Activated CD4-positive, alpha-beta memory T cell treated with anti-CD3 and anti-CD28 coated beads, Interleukin-2, amount 10 ng/mL, durations not matched to agents 7 days and 5 days (primary cell): ENCODE results near the gene TAF1C. TPM values are rescaled to one million over a fixed set of nuclear protein-coding genes. Genes with fewer than 3 reads are reported as not detected.

Experiments used
- CTCF ChIA-PET: fragments of 350-600 bp; sonication (Branson Sonifier 250); formaldehyde crosslinking; loops from one replicate; lab custom pipeline; 2021; ENCODE audit warnings: antibody characterized with exemption, inconsistent platforms; lab: Charles Lee
- POLR2A ChIA-PET: fragments of 350-600 bp; sonication (Branson Sonifier 250); formaldehyde crosslinking; loops from one replicate; lab custom pipeline; 2021; ENCODE audit warnings: antibody characterized with exemption; lab: Charles Lee
- DNase-seq: peaks from one replicate; pipeline ENCODE4 v3.0.0-alpha.2; 2020
- H3K27ac Mint-ChIP-seq: one replicate; pipeline ENCODE4 v1.8.0; 2021; ENCODE audit warnings: mild to moderate bottlenecking, mixed read lengths
- H3K27me3 Mint-ChIP-seq: one replicate; pipeline ENCODE4 v1.8.0; 2021; ENCODE audit warnings: mixed read lengths
- H3K36me3 Mint-ChIP-seq: one replicate; pipeline ENCODE4 v1.8.0; 2021; ENCODE audit warnings: low read depth, mixed read lengths
- H3K4me1 Mint-ChIP-seq: one replicate; pipeline ENCODE4 v1.8.0; 2021; ENCODE audit warnings: mixed read lengths
- H3K4me3 Mint-ChIP-seq: one replicate; pipeline ENCODE4 v1.8.0; 2021; ENCODE audit warnings: mild to moderate bottlenecking, mixed read lengths
- H3K9me3 Mint-ChIP-seq: one replicate; pipeline ENCODE4 v1.8.0; 2021; ENCODE audit warnings: mixed read lengths
- total RNA-seq, 2 experiments: library from RNA; stranded (reverse); gene quantifications; one replicate each; pipeline ENCODE4 v1.2.3, GENCODE V29; 2021

The TAF1C gene
- total RNA-seq, 2 experiments from 2014 or later, result 47.2 to 51.9 TPM

DNA sequence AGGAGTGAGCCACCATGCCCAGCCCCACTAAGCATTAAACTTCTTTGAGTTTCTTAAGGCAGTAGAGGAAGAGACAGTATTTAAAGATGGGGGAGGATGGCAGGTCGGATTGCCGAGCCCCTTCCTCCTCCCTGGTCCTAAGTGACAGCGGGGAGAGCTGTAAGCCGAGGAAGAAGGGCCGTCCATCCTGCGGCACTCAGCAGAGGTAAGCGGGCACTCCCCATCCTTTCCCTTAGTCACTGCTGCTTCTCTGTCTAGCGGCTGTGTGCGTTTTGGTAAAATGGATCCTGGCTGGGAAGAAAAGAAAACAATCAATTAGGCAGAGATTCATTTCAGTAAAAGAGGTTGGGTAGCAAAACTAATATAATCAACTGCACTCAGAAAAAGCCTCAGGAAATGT lies 27.9 kb downstream of the TAF1C start:
- ChIA-PET POLR2A (no interaction called here), CTCF (no interaction called here)
- Mint-ChIP-seq H3K4me3 (no peak overlapping the region), H3K9me3 (no peaks in the 10 kb centered on the region), H3K4me1 (no peaks in the 10 kb centered on the region), H3K27me3 (peaks cover 49% of the 10 kb centered on the region), H3K36me3 (no peaks in the 10 kb centered on the region), H3K27ac (no peak overlapping the region)
- DNase-seq, result no peak

DNA sequence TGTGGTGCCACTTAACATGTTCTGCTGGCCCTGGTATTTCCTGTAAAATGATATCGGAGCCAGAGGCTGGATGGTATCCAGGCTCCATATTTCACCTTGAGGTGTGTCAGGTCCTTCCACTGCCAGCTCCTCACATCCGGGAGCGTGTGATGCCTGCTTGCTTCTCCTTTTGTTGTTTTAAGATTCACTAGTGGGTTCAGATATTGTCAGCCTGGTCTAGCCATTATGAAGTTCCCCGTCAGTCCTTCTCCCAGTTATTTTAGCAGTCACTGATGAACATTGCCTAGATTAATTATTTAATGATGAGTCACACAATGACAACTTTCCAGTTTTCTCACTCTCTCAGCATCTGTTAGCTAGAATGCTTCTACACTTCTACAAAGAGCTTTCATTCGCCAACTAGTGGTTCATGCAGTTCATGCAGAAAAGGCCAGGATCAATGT lies 30.5 kb downstream of the TAF1C start:
- no peak overlapping the region for H3K4me3 Mint-ChIP-seq
- H3K27ac Mint-ChIP-seq, result no peak overlapping the region
- peaks cover 44% of the 10 kb centered on the region for H3K27me3 Mint-ChIP-seq
- no peaks in the 10 kb centered on the region for H3K4me1 Mint-ChIP-seq
- no peak for DNase-seq
- no peaks in the 10 kb centered on the region for H3K36me3 Mint-ChIP-seq
- ChIA-PET CTCF (interaction anchor here (0.5 to 1.4 kb wide), 4 partner anchors 31 to 85 kb away, joined by 3 to 4 read pairs (median 4); partner anchors contain the start of genes MBTPS1 and TAF1C), POLR2A (interaction anchor here (1.3 kb wide), 1 partner anchor 39 kb away, joined by 4 read pairs; the partner anchor contains the start of gene MBTPS1)
- H3K9me3 Mint-ChIP-seq, result no peaks in the 10 kb centered on the region

DNA sequence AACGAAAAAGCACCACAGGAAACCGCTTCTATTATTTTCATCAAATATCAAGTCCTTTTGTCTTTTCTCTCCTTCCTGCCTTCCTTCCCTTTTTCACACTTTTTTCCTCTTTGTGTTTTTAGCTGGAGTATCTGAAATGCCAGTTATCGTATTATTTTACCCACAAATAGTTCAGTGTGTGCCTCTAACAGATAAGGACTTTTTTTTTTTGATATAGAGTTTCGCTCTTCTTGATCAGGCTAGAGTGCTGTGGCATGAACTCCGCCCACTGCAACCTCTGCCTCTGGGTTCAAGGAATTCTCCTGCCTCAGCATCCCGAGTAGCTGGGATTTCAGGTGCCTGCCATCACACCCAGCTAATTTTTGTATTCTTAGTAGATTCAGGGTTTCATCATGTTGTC lies 31.1 kb downstream of the TAF1C start:
- Mint-ChIP-seq H3K4me1 (no peaks in the 10 kb centered on the region), H3K9me3 (no peaks in the 10 kb centered on the region), H3K36me3 (no peaks in the 10 kb centered on the region), H3K4me3 (no peak overlapping the region), H3K27me3 (peaks cover 50% of the 10 kb centered on the region), H3K27ac (no peak overlapping the region)
- no peak for DNase-seq
- ChIA-PET POLR2A (interaction anchor here (1.3 kb wide), 1 partner anchor 39 kb away, joined by 4 read pairs; the partner anchor contains the start of gene MBTPS1), CTCF (interaction anchor here (1.4 kb wide), 1 partner anchor 39 kb away, joined by 3 read pairs; the partner anchor contains the start of gene MBTPS1)

- no peaks in the 10 kb centered on the region for H3K4me1 Mint-ChIP-seq
- ChIA-PET CTCF (no interaction called here), POLR2A (interaction anchor here (1.3 kb wide), 1 partner anchor 38 kb away, joined by 4 read pairs; the partner anchor contains the start of gene MBTPS1)
- no peak for DNase-seq
- no peaks in the 10 kb centered on the region for H3K9me3 Mint-ChIP-seq
- H3K4me3 Mint-ChIP-seq, result no peak overlapping the region
- no peaks in the 10 kb centered on the region for H3K36me3 Mint-ChIP-seq
- no peak overlapping the region for H3K27ac Mint-ChIP-seq
- H3K27me3 Mint-ChIP-seq, result peaks cover 50% of the 10 kb centered on the region
These were observed 31.6 kb downstream of the TAF1C start for GRCh38 chr16:84155226-84155625.

DNA sequence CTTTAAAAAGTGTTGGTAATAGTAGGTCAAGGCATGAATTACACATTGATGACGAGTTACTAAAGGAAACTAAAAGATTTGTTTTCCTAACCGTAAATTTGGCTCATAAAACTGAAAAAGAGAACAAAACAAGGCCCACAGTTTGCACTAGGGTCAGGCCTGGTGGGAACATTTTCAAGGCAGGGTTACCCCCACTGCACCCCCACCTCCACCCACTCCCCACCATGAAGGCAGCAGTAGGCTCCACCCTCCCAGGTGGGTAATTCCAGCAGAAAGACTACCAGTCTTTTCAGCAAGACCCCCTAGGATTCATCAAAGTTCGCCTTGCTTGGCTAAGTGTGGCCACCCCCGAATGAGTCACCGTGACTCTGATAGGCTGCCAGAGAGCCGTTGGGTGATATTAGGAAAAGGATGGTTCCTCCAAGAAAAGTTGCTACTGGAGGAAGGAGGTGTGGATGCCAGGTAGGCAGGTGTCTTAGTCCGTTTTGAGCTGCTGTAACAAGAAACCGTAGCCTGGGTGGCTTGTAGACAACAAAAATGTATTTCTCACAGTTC lies 33.1 kb downstream of the TAF1C start:
- H3K4me3 Mint-ChIP-seq, result no peak overlapping the region
- CTCF ChIA-PET, result interaction anchor here (1.0 to 1.3 kb wide), 2 partner anchors 33 to 65 kb away, joined by 3 read pairs; partner anchors contain the start of gene TAF1C
- H3K9me3 Mint-ChIP-seq, result no peaks in the 10 kb centered on the region
- H3K27ac Mint-ChIP-seq, result no peak overlapping the region
- POLR2A ChIA-PET, result interaction anchor here (1.2 kb wide), 1 partner anchor 9 kb away, joined by 3 read pairs; the partner anchor contains the start of genes DNAAF1 and HSDL1
- H3K27me3 Mint-ChIP-seq, result peaks cover 45% of the 10 kb centered on the region
- H3K36me3 Mint-ChIP-seq, result no peaks in the 10 kb centered on the region
- no peaks in the 10 kb centered on the region for H3K4me1 Mint-ChIP-seq
- DNase-seq, result no peak

- POLR2A ChIA-PET, result interaction anchor here (1.1 kb wide), 1 partner anchor 34 kb away, joined by 3 read pairs; the partner anchor contains the start of gene MBTPS1
- no peak overlapping the region for H3K4me3 Mint-ChIP-seq
These were observed 35.9 kb downstream of the TAF1C start for GRCh38 chr16:84150926-84151325.

DNA sequence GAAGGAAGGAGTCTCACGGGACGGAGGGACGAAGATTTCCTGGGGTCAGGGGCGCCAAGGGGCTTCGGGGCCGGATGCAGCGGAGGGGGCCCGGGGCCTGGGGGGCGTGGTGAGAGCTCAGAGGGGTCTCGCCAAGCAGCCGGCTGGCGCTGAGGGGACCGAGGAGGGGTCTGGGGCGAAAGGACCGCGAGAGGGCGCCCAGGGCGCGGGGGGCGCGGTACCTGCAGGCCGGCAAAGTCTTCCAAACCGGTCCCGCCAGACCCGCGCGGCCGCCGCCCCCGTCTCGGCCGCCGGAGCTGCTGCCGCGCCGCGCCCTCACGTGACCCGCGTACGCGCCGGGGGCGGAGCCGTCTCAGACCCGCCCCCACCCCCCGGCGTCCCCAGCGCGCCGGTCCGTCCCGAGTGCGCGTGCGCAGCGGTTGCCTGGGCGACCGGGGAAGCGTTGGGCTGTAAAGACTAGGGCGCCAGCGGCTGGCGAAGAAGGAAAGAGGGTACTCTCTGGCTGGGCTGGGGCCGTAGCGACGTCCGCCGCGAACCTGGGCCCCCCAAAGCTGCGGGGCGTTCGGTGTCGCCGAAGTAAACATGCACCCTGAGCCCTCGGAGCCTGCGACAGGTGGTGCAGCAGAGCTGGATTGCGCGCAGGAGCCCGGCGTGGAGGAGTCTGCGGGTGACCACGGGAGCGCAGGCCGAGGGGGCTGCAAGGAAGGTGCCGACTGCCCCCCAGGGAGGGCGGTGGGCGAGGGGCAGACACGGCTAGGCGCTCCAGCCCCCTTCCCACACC lies 41.8 kb downstream of the TAF1C start, which contains the start of the genes DNAAF1 and HSDL1:
TSS of gene DNAAF1 (plus strand) at position 450 of the 781 bp plus-strand sequence. CDS start at position 583, 133 bp downstream.
TSS of gene HSDL1 (minus strand) at position 319 of the 781 bp plus-strand sequence. CDS start 13,856 bp downstream, outside the sequence.
- ChIA-PET CTCF (interaction anchor here (0.8 to 2.0 kb wide), 6 partner anchors 28 to 92 kb away, joined by 3 to 11 read pairs (median 4); partner anchors contain the start of genes MBTPS1 and TAF1C), POLR2A (interaction anchor here (0.6 to 5.5 kb wide), 8 partner anchors 9 to 246 kb away, joined by 3 to 38 read pairs (median 3); partner anchors contain the start of genes MBTPS1 and TAF1C)
- Mint-ChIP-seq H3K4me1 (peaks cover 10% of the 10 kb centered on the region), H3K4me3 (peak within 1 kb of the TSS; percentile 88), H3K27me3 (peaks cover 10% of the 10 kb centered on the region), H3K9me3 (no peaks in the 10 kb centered on the region), H3K27ac (peak within 1 kb of the TSS; percentile 62), H3K36me3 (no peaks in the 10 kb centered on the region)
- DNase-seq, result peak; percentile 94

More at GRCh38 chr16:84150926-84151325, 35.9 kb downstream of the TAF1C start:
- no peak for DNase-seq
- no peaks in the 10 kb centered on the region for H3K36me3 Mint-ChIP-seq
- H3K9me3 Mint-ChIP-seq, result no peaks in the 10 kb centered on the region
- no peaks in the 10 kb centered on the region for H3K4me1 Mint-ChIP-seq
- peaks cover 37% of the 10 kb centered on the region for H3K27me3 Mint-ChIP-seq
- H3K27ac Mint-ChIP-seq, result no peak overlapping the region
- CTCF ChIA-PET, result interaction anchor here (1.2 kb wide), 1 partner anchor 25 kb away, joined by 3 read pairs; no protein-coding TSS in a partner anchor

DNA sequence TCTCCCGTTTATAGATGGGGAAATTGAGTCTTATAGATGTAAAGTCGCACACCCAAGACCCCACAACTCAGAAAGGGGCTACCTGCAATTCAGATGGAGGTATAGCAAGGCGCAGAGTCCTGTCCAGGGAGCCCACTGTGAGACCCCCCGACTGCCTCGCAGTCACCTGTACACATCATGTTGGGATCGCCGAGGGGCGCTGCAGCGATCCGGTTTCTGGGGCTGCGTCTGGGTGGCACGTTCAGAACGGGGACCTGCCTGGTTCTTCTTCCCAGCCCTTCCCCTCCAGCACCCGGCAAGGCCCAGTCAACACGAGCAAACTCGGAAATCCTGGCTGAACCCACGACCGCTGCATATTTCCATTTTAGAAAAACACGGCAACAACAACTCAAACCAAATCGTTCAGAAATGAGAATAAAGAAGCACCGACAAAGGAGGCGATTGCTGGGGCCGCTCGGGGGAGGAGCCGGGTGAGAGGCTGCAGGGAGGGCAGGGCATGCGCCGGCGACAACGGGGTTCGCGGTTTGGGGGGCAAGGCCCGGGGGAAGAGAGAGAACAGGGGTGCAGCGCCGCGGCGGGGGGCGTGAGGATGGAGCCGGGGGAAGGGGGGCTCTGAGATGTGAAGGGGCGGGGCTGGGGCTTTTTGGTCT lies 42.5 kb downstream of the TAF1C start:
- peaks cover 8% of the 10 kb centered on the region for H3K27me3 Mint-ChIP-seq
- peak; percentile 53 for DNase-seq
- CTCF ChIA-PET, result interaction anchor here (0.8 to 2.0 kb wide), 6 partner anchors 27 to 91 kb away, joined by 3 to 11 read pairs (median 3); partner anchors contain the start of genes MBTPS1 and TAF1C

DNA sequence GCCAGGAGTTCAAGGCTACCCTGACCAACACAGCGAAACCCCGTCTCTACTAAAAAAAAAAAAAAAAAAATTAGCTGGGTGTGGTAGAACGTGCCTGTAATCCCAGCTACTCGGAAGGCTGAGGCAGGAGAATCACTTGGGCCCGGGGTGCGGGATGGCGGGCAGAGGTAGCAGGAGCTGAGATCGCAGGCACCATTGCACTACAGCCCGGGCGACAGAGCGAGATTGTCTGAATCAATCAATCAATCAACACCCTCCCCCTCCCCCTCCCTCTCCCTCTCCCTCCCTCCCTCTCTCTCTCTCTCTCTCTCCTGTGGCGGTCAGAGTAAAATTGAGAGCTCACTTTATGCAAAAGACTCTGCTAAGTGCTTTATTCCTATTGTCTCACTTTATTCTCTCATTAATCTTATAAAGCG lies 43.1 kb downstream of the TAF1C start:
- Mint-ChIP-seq H3K9me3 (no peaks in the 10 kb centered on the region), H3K27ac (no peak overlapping the region), H3K4me1 (peaks cover 20% of the 10 kb centered on the region), H3K4me3 (peak overlapping the region; percentile 88), H3K36me3 (no peaks in the 10 kb centered on the region), H3K27me3 (peaks cover 6% of the 10 kb centered on the region)
- POLR2A ChIA-PET, result interaction anchor here (5.5 kb wide), 1 partner anchor 27 kb away, joined by 38 read pairs; the partner anchor contains the start of gene MBTPS1
- DNase-seq, result no peak
- CTCF ChIA-PET, result interaction anchor here (0.9 kb wide), 1 partner anchor 58 kb away, joined by 3 read pairs; no protein-coding TSS in a partner anchor

More for the DNA sequence above, 42.5 kb downstream of the TAF1C start:
- H3K4me3 Mint-ChIP-seq, result peak overlapping the region; percentile 88
- POLR2A ChIA-PET, result interaction anchor here (1.0 to 5.5 kb wide), 3 partner anchors 27 to 86 kb away, joined by 3 to 38 read pairs (median 6); partner anchors contain the start of genes MBTPS1 and TAF1C
- H3K36me3 Mint-ChIP-seq, result no peaks in the 10 kb centered on the region
- H3K9me3 Mint-ChIP-seq, result no peaks in the 10 kb centered on the region
- H3K4me1 Mint-ChIP-seq, result peaks cover 14% of the 10 kb centered on the region
- peak overlapping the region; percentile 62 for H3K27ac Mint-ChIP-seq

DNA sequence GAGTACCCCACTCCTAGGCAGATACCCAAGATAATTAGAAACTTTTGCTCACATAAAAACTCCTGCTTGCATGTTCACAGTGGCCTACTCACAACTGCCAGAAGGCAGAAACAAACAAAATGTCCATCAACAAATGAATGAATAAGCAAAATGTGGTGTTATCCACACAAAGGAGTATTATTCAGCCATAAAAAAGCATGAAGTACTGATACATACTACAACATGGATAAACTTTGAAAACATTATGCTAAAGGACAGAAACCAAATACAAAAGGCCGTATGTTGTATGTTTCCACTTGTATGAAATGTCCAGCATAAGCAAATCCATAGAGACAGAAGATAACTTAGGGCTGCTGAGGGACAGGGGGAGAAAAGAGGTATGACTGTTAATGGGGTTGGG lies 43.8 kb downstream of the TAF1C start:
- no peaks in the 10 kb centered on the region for H3K9me3 Mint-ChIP-seq
- ChIA-PET POLR2A (interaction anchor here (5.5 kb wide), 1 partner anchor 26 kb away, joined by 38 read pairs; the partner anchor contains the start of gene MBTPS1), CTCF (interaction anchor here (1.8 to 2.1 kb wide), 2 partner anchors 26 to 58 kb away, joined by 6 to 8 read pairs; partner anchors contain the start of gene MBTPS1)
- peak overlapping the region; percentile 15 for H3K4me3 Mint-ChIP-seq
- DNase-seq, result no peak
- peaks cover 5% of the 10 kb centered on the region for H3K27me3 Mint-ChIP-seq
- no peak overlapping the region for H3K27ac Mint-ChIP-seq
- H3K4me1 Mint-ChIP-seq, result peaks cover 26% of the 10 kb centered on the region
- no peaks in the 10 kb centered on the region for H3K36me3 Mint-ChIP-seq

GRCh38 chr16:84141143-84141670 lies 45.6 kb downstream of the TAF1C start:
- Mint-ChIP-seq H3K9me3 (no peaks in the 10 kb centered on the region), H3K36me3 (no peaks in the 10 kb centered on the region), H3K4me1 (peaks cover 31% of the 10 kb centered on the region), H3K27me3 (no peaks in the 10 kb centered on the region), H3K27ac (no peak overlapping the region), H3K4me3 (no peak overlapping the region)
- no peak for DNase-seq
- ChIA-PET POLR2A (interaction anchor here (5.5 kb wide), 1 partner anchor 24 kb away, joined by 38 read pairs; the partner anchor contains the start of gene MBTPS1), CTCF (interaction anchor here (1.7 to 2.1 kb wide), 3 partner anchors 25 to 56 kb away, joined by 6 to 8 read pairs (median 7); partner anchors contain the start of genes MBTPS1 and TAF1C)
